ENCODE measurements around the gene PXYLP1.

The PXYLP1 gene

GRCh38 chr3:141253326-141253725 is 21.7 kb downstream of the PXYLP1 start:
- DNase-seq, result no peak

- DNase-seq, result no peak
Measured at GRCh38 chr3:141253811-141254210, 22.2 kb downstream of the PXYLP1 start.

GRCh38 chr3:141255137-141255845 is 23.7 kb downstream of the PXYLP1 start:
- DNase-seq, result no peak

- DNase-seq, result no peak
Measured at GRCh38 chr3:141255846-141256261, 24.2 kb downstream of the PXYLP1 start.

GRCh38 chr3:141256820-141257219 is 25.2 kb downstream of the PXYLP1 start:
- no peak for DNase-seq

GRCh38 chr3:141257961-141258360 is 26.3 kb downstream of the PXYLP1 start:
- no peak for DNase-seq

GRCh38 chr3:141258973-141259372 is 27.3 kb downstream of the PXYLP1 start:
- no peak for DNase-seq

GRCh38 chr3:141259821-141260629 is 28.4 kb downstream of the PXYLP1 start:
- no peak for DNase-seq

GRCh38 chr3:141260630-141260927 is 29.0 kb downstream of the PXYLP1 start:
- DNase-seq, result no peak

- DNase-seq, result no peak
Measured at GRCh38 chr3:141261472-141262307, 30.1 kb downstream of the PXYLP1 start.

GRCh38 chr3:141262308-141262705 is 30.7 kb downstream of the PXYLP1 start:
- no peak for DNase-seq

GRCh38 chr3:141266186-141266585 is 34.6 kb downstream of the PXYLP1 start:
- DNase-seq, result no peak

GRCh38 chr3:141266797-141267555 is 35.4 kb downstream of the PXYLP1 start:
- no peak for DNase-seq

GRCh38 chr3:141267629-141268028 is 36.0 kb downstream of the PXYLP1 start:
- no peak for DNase-seq

- DNase-seq, result no peak
Measured at GRCh38 chr3:141268306-141268705, 36.7 kb downstream of the PXYLP1 start.

GRCh38 chr3:141268791-141269190 is 37.2 kb downstream of the PXYLP1 start:
- DNase-seq, result no peak

- DNase-seq, result no peak
Measured at GRCh38 chr3:141269961-141270360, 38.3 kb downstream of the PXYLP1 start.

GRCh38 chr3:141271279-141272030 is 39.8 kb downstream of the PXYLP1 start:
- no peak for DNase-seq

- DNase-seq, result no peak
Measured at GRCh38 chr3:141272906-141273662, 41.5 kb downstream of the PXYLP1 start.

GRCh38 chr3:141273700-141274410 is 42.2 kb downstream of the PXYLP1 start:
- DNase-seq, result no peak

Data from NCI-H748 treated with DMSO at 0.1 percent for 48 hours (cell line).